Colonic mucosa (tissue), 4 donors: ENCODE results near the gene CNTN4. TPM values are rescaled to one million over a fixed set of nuclear protein-coding genes. Genes with fewer than 3 reads are reported as not detected.

Experiments
- DNase-seq: peaks from one replicate; pipeline ENCODE4 v3.0.0-alpha.2; 2020
- H3K27ac ChIP-seq: fragments of 200-600 bp; one replicate; pipeline ENCODE4 v1.8.0; 2021
- H3K27me3 ChIP-seq: fragments of 200-600 bp; one replicate; pipeline ENCODE4 v1.8.0; 2021
- H3K36me3 ChIP-seq: fragments of 200-600 bp; one replicate; pipeline ENCODE4 v1.8.0; 2021
- H3K4me1 ChIP-seq: fragments of 200-600 bp; one replicate; pipeline ENCODE4 v1.8.0; 2021; ENCODE audit warnings: mild to moderate bottlenecking
- H3K4me3 ChIP-seq: fragments of 200-600 bp; one replicate; pipeline ENCODE4 v1.8.0; 2021
- H3K9ac ChIP-seq, 2 donors: one replicate each; pipeline ENCODE4 v1.7.0; 2013; ENCODE audit warnings: control low read depth in 2 of 2, low read depth in 2 of 2, low read length in 2 of 2
- H3K9me3 ChIP-seq: fragments of 200-600 bp; one replicate; pipeline ENCODE4 v1.8.0; 2021
- CTCF ChIP-seq: fragments of 200-600 bp; IDR thresholded peaks from one replicate; pipeline ENCODE4 v1.8.0; 2022; ENCODE audit warnings: antibody characterized with exemption, mild to moderate bottlenecking
- intact Hi-C: fragments of 100-400 bp; cut with DNase I; formaldehyde crosslinking; loops from one replicate; pipeline ENCODE4 v1.14.1; 2022
- total RNA-seq, 2 donors: library from RNA; stranded (reverse); fragmentation: NEBNext Ultra II Directional in 1 of 2; extraction: Animal tissue kit (Norgen Biotek cat#: 25700) in 1 of 2; gene quantifications; one replicate each; pipeline ENCODE4 v1.2.1, GENCODE V29; 2021
- donor health status: healthy.
- donor health status: DM: no; HTN: no; CAD: no.
- donor health status: DM: no; HTN: no; CAD: no.

CNTN4 gene
- total RNA-seq, 2 donors from 2014 or later = 8.2 to 19.1 TPM

GRCh38 chr3:2090095-2090911 lies 8.4 kb upstream of the CNTN4 start:
- Histone ChIP-seq H3K4me1 (no peaks in the 10 kb centered on the region), H3K27ac (no peak overlapping the region), H3K27me3 (no peaks in the 10 kb centered on the region), H3K9ac (no peak overlapping the region), H3K9me3 (no peaks in the 10 kb centered on the region), H3K4me3 (no peak overlapping the region), H3K36me3 (no peaks in the 10 kb centered on the region)
- intact Hi-C loops = no loop called here
- DNase-seq = no peak
- TF ChIP-seq CTCF = no peak

GRCh38 chr3:2092758-2093157 lies 5.9 kb upstream of the CNTN4 start:
- Histone ChIP-seq H3K27ac (no peak overlapping the region), H3K9me3 (no peaks in the 10 kb centered on the region), H3K36me3 (no peaks in the 10 kb centered on the region), H3K4me1 (no peaks in the 10 kb centered on the region), H3K27me3 (peaks cover 6% of the 10 kb centered on the region), H3K4me3 (no peak overlapping the region), H3K9ac (no peak overlapping the region)
- intact Hi-C loops = no loop called here
- TF ChIP-seq CTCF = no peak
- no peak for DNase-seq

- no peak overlapping the region for H3K9ac ChIP-seq
- H3K27me3 ChIP-seq = peaks cover 20% of the 10 kb centered on the region
- TF ChIP-seq CTCF = no peak
- no peak overlapping the region for H3K4me3 ChIP-seq
- no peaks in the 10 kb centered on the region for H3K4me1 ChIP-seq
- no peaks in the 10 kb centered on the region for H3K9me3 ChIP-seq
- H3K36me3 ChIP-seq = no peaks in the 10 kb centered on the region
- intact Hi-C loops = no loop called here
- DNase-seq = no peak
- no peak overlapping the region for H3K27ac ChIP-seq
Observed at GRCh38 chr3:2094941-2095340, 3.7 kb upstream of the CNTN4 start.

- Histone ChIP-seq H3K36me3 (no peaks in the 10 kb centered on the region), H3K27ac (no peak overlapping the region), H3K9me3 (no peaks in the 10 kb centered on the region), H3K4me3 (no peak overlapping the region), H3K4me1 (no peaks in the 10 kb centered on the region), H3K27me3 (peaks cover 20% of the 10 kb centered on the region), H3K9ac (no peak overlapping the region)
- TF ChIP-seq CTCF = no peak
- intact Hi-C loops = no loop called here
- no peak for DNase-seq
Observed at GRCh38 chr3:2096216-2096615, 2.5 kb upstream of the CNTN4 start.

- intact Hi-C loops = no loop called here
- H3K9ac ChIP-seq = peak overlapping the region in 1 of 2 donors; percentile 55
- H3K4me1 ChIP-seq = no peaks in the 10 kb centered on the region
- no peak overlapping the region for H3K27ac ChIP-seq
- TF ChIP-seq CTCF = no peak
- peak overlapping the region; percentile 57 for H3K4me3 ChIP-seq
- H3K27me3 ChIP-seq = peaks cover 20% of the 10 kb centered on the region
- peak; percentile 57 for DNase-seq
- no peaks in the 10 kb centered on the region for H3K9me3 ChIP-seq
- no peaks in the 10 kb centered on the region for H3K36me3 ChIP-seq
Observed at GRCh38 chr3:2097641-2098191, 950 bp upstream of the CNTN4 start.
